HepG2 (cell line): ENCODE measurements around the gene YEATS2. TPM values are rescaled to one million over a fixed set of nuclear protein-coding genes. Genes with fewer than 3 reads are reported as not detected.

Experiments used
- DMAP1 ChIP-seq: IDR thresholded peaks from 2 replicates; pipeline ENCODE4 v1.6.1; 2016
- ISX ChIP-seq: sonication (generic); formaldehyde crosslinking; conservative IDR thresholded peaks from 2 replicates; pipeline ENCODE4 v1.5.0; 2020; ENCODE audit warnings: missing genetic modification reagents
- MTA1 ChIP-seq: sonication (generic); formaldehyde crosslinking; IDR thresholded peaks from 2 replicates; pipeline ENCODE4 v1.4.0; 2020; ENCODE audit warnings: missing genetic modification reagents, mild to moderate bottlenecking, borderline replicate concordance
- NPAS2 ChIP-seq: sonication (generic); formaldehyde crosslinking; IDR thresholded peaks from 2 replicates; pipeline ENCODE4 v1.8.0; 2022; ENCODE audit warnings: mild to moderate bottlenecking, missing genetic modification reagents, borderline replicate concordance
- RBM22 ChIP-seq: fragments of 200-400 bp; formaldehyde crosslinking; optimal IDR thresholded peaks from 2 replicates; pipeline ENCODE3; 2017; ENCODE audit warnings: mild to moderate bottlenecking, low read length, moderate library complexity
- SNRNP70 ChIP-seq: fragments of 200-400 bp; formaldehyde crosslinking; IDR thresholded peaks from 2 replicates; pipeline ENCODE4 v1.6.1; 2017; ENCODE audit warnings: mild to moderate bottlenecking, low read depth, low read length, moderate library complexity
- ZNF713 ChIP-seq: sonication (generic); formaldehyde crosslinking; IDR thresholded peaks from 2 replicates; pipeline ENCODE4 v1.4.0; 2020; ENCODE audit warnings: mild to moderate bottlenecking, missing genetic modification reagents
- ZNF878 ChIP-seq: sonication (generic); formaldehyde crosslinking; IDR thresholded peaks from 2 replicates; pipeline ENCODE4 v1.8.1; 2023; ENCODE audit warnings: mild to moderate bottlenecking, missing genetic modification reagents, moderate library complexity
- polyA plus RNA-seq, 8 experiments: library from polyadenylated mRNA; depleted of rRNA in 3 of 8; stranded (reverse) in 7 of 8; unstranded in 1 of 8; fragments of >200 nt; fragmentation: Illumina TruSeq in 4 of 8; extraction: Trizol in 4 of 8; gene quantifications; 2 replicates each; pipeline versions ENCODE4 v1.2.1 to v1.2.3, GENCODE V29; 2011 to 2016; ENCODE audit warnings: low read depth in 4 of 8, missing spikeins in 1 of 8, mixed read lengths in 1 of 8; ENCODE audit not compliant: insufficient read depth in 1 of 8
- total RNA-seq, 5 experiments: library from RNA; depleted of rRNA; stranded (reverse); fragments of >200 nt; fragmentation: Illumina TruSeq; extraction: Trizol; gene quantifications; 2 replicates each; pipeline ENCODE4 v1.2.3, GENCODE V29; 2016; ENCODE audit warnings: low read depth in 1 of 5
- TF ChIP-seq, protein P1 (sequence below): sonication (generic); formaldehyde crosslinking; IDR thresholded peaks from 2 replicates; pipeline ENCODE4 v1.4.0; 2020; ENCODE audit warnings: mild to moderate bottlenecking, missing genetic modification reagents
- TF ChIP-seq, protein P2 (sequence below): sonication (generic); formaldehyde crosslinking; IDR thresholded peaks from 2 replicates; pipeline ENCODE4 v1.5.0; 2020; ENCODE audit warnings: mild to moderate bottlenecking, missing genetic modification reagents
- TF ChIP-seq, protein P3 (sequence below): sonication (generic); formaldehyde crosslinking; IDR thresholded peaks from 2 replicates; pipeline ENCODE4 v1.4.0; 2020; ENCODE audit warnings: missing genetic modification reagents, borderline replicate concordance
- TF ChIP-seq, protein P4 (sequence below), 2 experiments: sonication (generic) in 1 of 2; formaldehyde crosslinking in 1 of 2; IDR thresholded peaks; 2 replicates each; pipeline versions ENCODE4 v1.5.1 to v1.6.1; 2011 to 2020; ENCODE audit warnings: borderline replicate concordance in 1 of 2, low read depth in 1 of 2, low read length in 1 of 2, mild to moderate bottlenecking in 1 of 2, missing genetic modification reagents in 1 of 2, moderate library complexity in 1 of 2
- TF ChIP-seq, protein P5 (sequence below): sonication (generic); formaldehyde crosslinking; IDR thresholded peaks from 2 replicates; pipeline ENCODE4 v1.5.0; 2020; ENCODE audit warnings: mild to moderate bottlenecking, missing genetic modification reagents, borderline replicate concordance

YEATS2 gene
- total and polyA plus RNA-seq, 2 of the 13 experiments (the other 11 are each of a cell fraction or from before 2014, with no cell fraction given): 18.6 to 33.7 TPM

DNA sequence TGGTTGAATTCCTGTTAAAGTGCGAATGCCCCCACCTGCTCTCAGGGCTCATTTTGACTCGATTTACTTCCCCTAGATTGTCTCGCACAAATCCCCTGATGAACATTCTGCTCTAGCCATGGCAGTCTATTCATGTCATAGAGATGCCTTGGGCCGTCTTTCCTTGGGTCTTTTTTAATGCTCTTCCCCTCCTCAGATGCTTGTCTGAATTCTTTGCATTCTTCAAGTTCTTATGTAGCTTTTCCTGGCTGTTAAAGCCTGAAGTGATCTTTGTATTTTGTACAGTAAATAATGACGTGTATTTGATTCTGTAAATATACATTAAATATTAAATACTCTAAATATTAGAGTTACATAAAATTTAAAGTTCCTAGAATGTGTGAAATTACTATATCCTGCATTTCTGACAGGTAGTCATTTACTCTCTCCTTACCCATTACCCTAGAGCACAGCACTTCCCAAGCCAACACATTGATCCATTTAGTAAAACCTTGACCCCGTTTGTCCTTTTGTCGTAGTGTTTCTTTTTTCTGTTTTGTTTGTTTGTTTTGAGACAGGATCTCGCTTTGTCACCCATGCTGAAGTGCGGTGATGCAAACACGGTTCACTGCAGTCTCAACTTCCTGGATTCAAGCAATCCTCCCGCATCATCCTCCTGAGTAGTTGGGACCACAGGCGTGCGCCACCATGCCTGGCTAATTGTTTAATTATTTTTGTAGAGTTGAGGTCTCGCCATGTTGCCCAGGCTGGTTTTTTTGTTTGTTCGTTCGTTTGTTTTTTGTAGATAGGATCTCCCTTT, 47.9 kb downstream of the YEATS2 start (continued):
- TF ChIP-seq, protein P1, sequence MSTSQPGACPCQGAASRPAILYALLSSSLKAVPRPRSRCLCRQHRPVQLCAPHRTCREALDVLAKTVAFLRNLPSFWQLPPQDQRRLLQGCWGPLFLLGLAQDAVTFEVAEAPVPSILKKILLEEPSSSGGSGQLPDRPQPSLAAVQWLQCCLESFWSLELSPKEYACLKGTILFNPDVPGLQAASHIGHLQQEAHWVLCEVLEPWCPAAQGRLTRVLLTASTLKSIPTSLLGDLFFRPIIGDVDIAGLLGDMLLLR (CRISPR knock-in tag): no peak
- TF ChIP-seq ISX (CRISPR knock-in tag) (no peak), SNRNP70 (no peak), NPAS2 (CRISPR knock-in tag) (no peak), MTA1 (CRISPR knock-in tag) (no peak), RBM22 (no peak), ZNF878 (no peak), ZNF713 (CRISPR knock-in tag) (no peak), DMAP1 (CRISPR knock-in tag) (no peak)
- TF ChIP-seq, protein P2, sequence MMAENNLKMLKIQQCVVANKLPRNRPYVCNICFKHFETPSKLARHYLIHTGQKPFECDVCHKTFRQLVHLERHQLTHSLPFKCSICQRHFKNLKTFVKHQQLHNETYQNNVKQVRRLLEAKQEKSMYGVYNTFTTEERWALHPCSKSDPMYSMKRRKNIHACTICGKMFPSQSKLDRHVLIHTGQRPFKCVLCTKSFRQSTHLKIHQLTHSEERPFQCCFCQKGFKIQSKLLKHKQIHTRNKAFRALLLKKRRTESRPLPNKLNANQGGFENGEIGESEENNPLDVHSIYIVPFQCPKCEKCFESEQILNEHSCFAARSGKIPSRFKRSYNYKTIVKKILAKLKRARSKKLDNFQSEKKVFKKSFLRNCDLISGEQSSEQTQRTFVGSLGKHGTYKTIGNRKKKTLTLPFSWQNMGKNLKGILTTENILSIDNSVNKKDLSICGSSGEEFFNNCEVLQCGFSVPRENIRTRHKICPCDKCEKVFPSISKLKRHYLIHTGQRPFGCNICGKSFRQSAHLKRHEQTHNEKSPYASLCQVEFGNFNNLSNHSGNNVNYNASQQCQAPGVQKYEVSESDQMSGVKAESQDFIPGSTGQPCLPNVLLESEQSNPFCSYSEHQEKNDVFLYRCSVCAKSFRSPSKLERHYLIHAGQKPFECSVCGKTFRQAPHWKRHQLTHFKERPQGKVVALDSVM: no peak
- TF ChIP-seq, protein P3, sequence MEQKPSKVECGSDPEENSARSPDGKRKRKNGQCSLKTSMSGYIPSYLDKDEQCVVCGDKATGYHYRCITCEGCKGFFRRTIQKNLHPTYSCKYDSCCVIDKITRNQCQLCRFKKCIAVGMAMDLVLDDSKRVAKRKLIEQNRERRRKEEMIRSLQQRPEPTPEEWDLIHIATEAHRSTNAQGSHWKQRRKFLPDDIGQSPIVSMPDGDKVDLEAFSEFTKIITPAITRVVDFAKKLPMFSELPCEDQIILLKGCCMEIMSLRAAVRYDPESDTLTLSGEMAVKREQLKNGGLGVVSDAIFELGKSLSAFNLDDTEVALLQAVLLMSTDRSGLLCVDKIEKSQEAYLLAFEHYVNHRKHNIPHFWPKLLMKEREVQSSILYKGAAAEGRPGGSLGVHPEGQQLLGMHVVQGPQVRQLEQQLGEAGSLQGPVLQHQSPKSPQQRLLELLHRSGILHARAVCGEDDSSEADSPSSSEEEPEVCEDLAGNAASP (CRISPR knock-in tag): peak; percentile 84; the same call in 1 of the 2 replicates
- TF ChIP-seq, protein P4, sequence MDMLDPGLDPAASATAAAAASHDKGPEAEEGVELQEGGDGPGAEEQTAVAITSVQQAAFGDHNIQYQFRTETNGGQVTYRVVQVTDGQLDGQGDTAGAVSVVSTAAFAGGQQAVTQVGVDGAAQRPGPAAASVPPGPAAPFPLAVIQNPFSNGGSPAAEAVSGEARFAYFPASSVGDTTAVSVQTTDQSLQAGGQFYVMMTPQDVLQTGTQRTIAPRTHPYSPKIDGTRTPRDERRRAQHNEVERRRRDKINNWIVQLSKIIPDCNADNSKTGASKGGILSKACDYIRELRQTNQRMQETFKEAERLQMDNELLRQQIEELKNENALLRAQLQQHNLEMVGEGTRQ (IDR thresholded peaks at IDR 0.05; ENCODE audit: low read depth, low read length): no peak
- TF ChIP-seq, protein P4 (CRISPR knock-in tag; IDR thresholded peaks at IDR 0.05; ENCODE audit: borderline replicate concordance): no peak
- TF ChIP-seq, protein P5, sequence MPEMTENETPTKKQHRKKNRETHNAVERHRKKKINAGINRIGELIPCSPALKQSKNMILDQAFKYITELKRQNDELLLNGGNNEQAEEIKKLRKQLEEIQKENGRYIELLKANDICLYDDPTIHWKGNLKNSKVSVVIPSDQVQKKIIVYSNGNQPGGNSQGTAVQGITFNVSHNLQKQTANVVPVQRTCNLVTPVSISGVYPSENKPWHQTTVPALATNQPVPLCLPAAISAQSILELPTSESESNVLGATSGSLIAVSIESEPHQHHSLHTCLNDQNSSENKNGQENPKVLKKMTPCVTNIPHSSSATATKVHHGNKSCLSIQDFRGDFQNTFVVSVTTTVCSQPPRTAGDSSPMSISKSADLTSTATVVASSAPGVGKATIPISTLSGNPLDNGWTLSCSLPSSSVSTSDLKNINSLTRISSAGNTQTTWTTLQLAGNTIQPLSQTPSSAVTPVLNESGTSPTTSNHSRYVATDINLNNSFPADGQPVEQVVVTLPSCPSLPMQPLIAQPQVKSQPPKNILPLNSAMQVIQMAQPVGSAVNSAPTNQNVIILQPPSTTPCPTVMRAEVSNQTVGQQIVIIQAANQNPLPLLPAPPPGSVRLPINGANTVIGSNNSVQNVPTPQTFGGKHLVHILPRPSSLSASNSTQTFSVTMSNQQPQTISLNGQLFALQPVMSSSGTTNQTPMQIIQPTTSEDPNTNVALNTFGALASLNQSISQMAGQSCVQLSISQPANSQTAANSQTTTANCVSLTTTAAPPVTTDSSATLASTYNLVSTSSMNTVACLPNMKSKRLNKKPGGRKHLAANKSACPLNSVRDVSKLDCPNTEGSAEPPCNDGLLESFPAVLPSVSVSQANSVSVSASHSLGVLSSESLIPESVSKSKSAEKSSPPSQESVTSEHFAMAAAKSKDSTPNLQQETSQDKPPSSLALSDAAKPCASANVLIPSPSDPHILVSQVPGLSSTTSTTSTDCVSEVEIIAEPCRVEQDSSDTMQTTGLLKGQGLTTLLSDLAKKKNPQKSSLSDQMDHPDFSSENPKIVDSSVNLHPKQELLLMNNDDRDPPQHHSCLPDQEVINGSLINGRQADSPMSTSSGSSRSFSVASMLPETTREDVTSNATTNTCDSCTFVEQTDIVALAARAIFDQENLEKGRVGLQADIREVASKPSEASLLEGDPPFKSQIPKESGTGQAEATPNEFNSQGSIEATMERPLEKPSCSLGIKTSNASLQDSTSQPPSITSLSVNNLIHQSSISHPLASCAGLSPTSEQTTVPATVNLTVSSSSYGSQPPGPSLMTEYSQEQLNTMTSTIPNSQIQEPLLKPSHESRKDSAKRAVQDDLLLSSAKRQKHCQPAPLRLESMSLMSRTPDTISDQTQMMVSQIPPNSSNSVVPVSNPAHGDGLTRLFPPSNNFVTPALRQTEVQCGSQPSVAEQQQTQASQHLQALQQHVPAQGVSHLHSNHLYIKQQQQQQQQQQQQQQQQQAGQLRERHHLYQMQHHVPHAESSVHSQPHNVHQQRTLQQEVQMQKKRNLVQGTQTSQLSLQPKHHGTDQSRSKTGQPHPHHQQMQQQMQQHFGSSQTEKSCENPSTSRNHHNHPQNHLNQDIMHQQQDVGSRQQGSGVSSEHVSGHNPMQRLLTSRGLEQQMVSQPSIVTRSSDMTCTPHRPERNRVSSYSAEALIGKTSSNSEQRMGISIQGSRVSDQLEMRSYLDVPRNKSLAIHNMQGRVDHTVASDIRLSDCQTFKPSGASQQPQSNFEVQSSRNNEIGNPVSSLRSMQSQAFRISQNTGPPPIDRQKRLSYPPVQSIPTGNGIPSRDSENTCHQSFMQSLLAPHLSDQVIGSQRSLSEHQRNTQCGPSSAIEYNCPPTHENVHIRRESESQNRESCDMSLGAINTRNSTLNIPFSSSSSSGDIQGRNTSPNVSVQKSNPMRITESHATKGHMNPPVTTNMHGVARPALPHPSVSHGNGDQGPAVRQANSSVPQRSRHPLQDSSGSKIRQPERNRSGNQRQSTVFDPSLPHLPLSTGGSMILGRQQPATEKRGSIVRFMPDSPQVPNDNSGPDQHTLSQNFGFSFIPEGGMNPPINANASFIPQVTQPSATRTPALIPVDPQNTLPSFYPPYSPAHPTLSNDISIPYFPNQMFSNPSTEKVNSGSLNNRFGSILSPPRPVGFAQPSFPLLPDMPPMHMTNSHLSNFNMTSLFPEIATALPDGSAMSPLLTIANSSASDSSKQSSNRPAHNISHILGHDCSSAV (CRISPR knock-in tag): no peak
